ENCODE measurements around the gene TBL3. TPM values are rescaled to one million over a fixed set of nuclear protein-coding genes. Genes with fewer than 3 reads are reported as not detected.

Gene TBL3
- total and polyA plus RNA-seq, 2 experiments from 2014 or later = 67.3 to 94.7 TPM

GRCh38 chr16:1941162-1942046, 30.4 kb upstream of the TBL3 start:
- H3K27me3 ChIP-seq = no peaks in the 10 kb centered on the region
- peak; percentile 38 for TF ChIP-seq CTCF (IDR thresholded peaks at IDR 0.05; ENCODE audit: low read depth, low read length)
- H3K4me3 ChIP-seq = no peak overlapping the region
- H3K4me1 ChIP-seq (ENCODE audit: low read depth) = no peaks in the 10 kb centered on the region
- H3K36me3 ChIP-seq = no peaks in the 10 kb centered on the region
- peak in 1 of 2 donors; percentile 56 for DNase-seq (ENCODE audit: low read depth in 1 of 2, low spot score in 1 of 2)
- no peak overlapping the region for H3K27ac ChIP-seq
- H3K9me3 ChIP-seq (ENCODE audit: low read depth) = no peaks in the 10 kb centered on the region

GRCh38 chr16:1942047-1942809, 29.6 kb upstream of the TBL3 start:
- Histone ChIP-seq H3K9me3 (ENCODE audit: low read depth) (no peaks in the 10 kb centered on the region), H3K27me3 (no peaks in the 10 kb centered on the region), H3K4me3 (peak overlapping the region; percentile 73), H3K36me3 (no peaks in the 10 kb centered on the region), H3K27ac (no peak overlapping the region), H3K4me1 (ENCODE audit: low read depth) (no peaks in the 10 kb centered on the region)
- peak in 1 of 2 donors; percentile 40 for DNase-seq (ENCODE audit: low read depth in 1 of 2, low spot score in 1 of 2)
- TF ChIP-seq CTCF (IDR thresholded peaks at IDR 0.05; ENCODE audit: low read depth, low read length) = no peak

GRCh38 chr16:1942810-1943726, 28.8 kb upstream of the TBL3 start, which contains the start of gene MSRB1:
TSS of gene MSRB1 (minus strand) at chr16:1943199. CDS start at chr16:1943156, 43 bp downstream.
- Histone ChIP-seq H3K4me1 (ENCODE audit: low read depth) (no peaks in the 10 kb centered on the region), H3K4me3 (peak within 1 kb of the TSS; percentile 73), H3K9me3 (ENCODE audit: low read depth) (no peaks in the 10 kb centered on the region), H3K27ac (no peak within 1 kb of the TSS), H3K27me3 (no peaks in the 10 kb centered on the region), H3K36me3 (no peaks in the 10 kb centered on the region)
- TF ChIP-seq CTCF (IDR thresholded peaks at IDR 0.05; ENCODE audit: low read depth, low read length) = no peak
- DNase-seq (ENCODE audit: low read depth in 1 of 2, low spot score in 1 of 2) = peak; percentile 99 to 100

GRCh38 chr16:1944612-1945199, 27.1 kb upstream of the TBL3 start:
- H3K9me3 ChIP-seq (ENCODE audit: low read depth) = no peaks in the 10 kb centered on the region
- H3K4me1 ChIP-seq (ENCODE audit: low read depth) = no peaks in the 10 kb centered on the region
- no peak overlapping the region for H3K4me3 ChIP-seq
- no peak overlapping the region for H3K27ac ChIP-seq
- H3K27me3 ChIP-seq = no peaks in the 10 kb centered on the region
- no peak for DNase-seq (ENCODE audit: low read depth in 1 of 2, low spot score in 1 of 2)
- no peaks in the 10 kb centered on the region for H3K36me3 ChIP-seq
- TF ChIP-seq CTCF (IDR thresholded peaks at IDR 0.05; ENCODE audit: low read depth, low read length) = no peak

Data from cardiac muscle cell (in vitro differentiated cells and primary cell).